GM19351 (cell line): ENCODE data around the gene G6PC2.

Source experiments
- ATAC-seq: cut with Tn5 transposase; IDR thresholded peaks from one replicate; pipeline ENCODE4 v1.9.1; 2021; ENCODE audit warnings: mild to moderate bottlenecking, moderate library complexity; ENCODE audit not compliant: unreplicated experiment

Gene G6PC2

GRCh38 chr2:168941297-168941696 lies 40.2 kb downstream of the G6PC2 start:
- ATAC-seq: no peak

GRCh38 chr2:168944065-168944464 lies 43.0 kb downstream of the G6PC2 start:
- no peak for ATAC-seq

DNA sequence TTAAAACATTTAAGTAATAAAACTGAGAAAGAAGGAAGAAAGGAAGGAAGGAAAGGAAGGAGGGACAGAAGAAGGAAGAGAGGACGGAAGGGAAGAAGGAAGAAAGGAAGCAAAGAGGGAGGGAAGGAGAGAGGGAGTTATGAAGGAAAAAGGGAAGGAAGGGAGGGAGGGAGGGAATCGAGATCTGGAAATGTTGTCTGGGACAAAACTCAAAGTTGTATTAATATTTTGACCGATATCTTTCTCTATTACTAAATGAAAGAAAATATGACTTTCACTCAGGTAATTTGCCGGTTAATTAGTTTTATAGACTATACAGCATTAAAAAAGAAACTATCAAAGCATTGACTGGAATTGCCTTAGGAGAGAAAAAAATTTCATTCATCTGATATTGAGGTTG lies 44.4 kb downstream of the G6PC2 start:
- ATAC-seq: no peak

GRCh38 chr2:168948621-168949212 lies 47.6 kb downstream of the G6PC2 start:
- ATAC-seq: no peak

DNA sequence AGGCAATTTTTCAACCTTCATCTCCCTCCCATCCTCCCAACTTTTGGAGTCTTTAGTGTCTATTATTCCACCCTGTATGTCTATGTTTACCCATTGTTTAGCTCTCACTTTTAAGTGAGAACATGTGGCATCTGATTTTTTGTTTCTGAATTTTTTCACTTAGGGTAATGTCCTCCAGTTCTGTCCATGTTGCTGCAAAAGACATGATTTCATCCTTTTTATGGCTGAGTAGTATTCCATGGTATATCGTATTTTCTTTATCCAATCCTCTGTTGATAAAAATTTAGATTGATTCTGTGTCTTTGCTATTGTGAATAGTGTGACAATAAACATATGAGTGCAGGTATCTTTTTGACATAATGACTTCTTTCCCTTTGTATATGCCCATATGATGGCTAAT lies 48.2 kb downstream of the G6PC2 start:
- ATAC-seq: no peak

DNA sequence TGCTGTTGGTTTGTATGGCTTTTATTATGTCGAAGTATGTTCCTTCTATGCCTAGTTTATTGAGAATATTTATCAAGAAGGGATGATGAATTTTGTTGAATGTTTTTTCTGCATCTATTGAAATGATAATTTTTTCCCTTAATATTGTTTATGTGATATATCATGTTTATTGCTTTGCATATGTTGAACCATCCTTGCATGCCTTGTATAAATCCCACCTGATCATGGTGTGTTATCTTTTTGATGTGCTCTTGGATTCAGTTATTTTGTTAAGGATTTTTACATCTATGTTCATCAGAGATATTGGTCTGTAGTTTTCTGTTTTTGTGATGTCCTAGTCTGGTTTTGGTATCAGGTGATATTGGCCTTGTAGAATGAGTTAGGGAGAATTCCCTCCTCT lies 50.8 kb downstream of the G6PC2 start:
- ATAC-seq: no peak

DNA sequence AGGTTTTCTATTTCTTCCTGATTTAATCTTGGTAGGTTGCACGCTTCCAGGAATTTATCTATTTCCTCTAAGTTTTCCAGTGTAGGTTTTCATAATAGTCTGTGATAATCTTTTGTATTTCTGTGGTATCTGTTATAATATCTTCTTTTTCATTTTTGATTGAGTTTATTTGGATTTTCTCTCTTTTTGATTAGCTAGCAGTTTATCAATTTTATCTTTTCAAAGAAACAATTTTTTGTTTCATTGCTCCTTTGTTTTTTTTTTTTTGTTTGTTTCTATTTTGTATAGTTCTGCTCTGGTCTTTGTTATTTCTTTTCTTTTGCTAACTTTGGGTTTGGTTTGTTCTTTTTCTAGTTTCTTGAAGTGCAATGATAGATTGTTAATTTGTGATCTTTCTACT lies 51.3 kb downstream of the G6PC2 start:
- ATAC-seq: no peak

- ATAC-seq: no peak
These were observed 53.2 kb downstream of the G6PC2 start for GRCh38 chr2:168954256-168954655.

GRCh38 chr2:168955321-168955720 lies 54.2 kb downstream of the G6PC2 start:
- ATAC-seq: no peak

DNA sequence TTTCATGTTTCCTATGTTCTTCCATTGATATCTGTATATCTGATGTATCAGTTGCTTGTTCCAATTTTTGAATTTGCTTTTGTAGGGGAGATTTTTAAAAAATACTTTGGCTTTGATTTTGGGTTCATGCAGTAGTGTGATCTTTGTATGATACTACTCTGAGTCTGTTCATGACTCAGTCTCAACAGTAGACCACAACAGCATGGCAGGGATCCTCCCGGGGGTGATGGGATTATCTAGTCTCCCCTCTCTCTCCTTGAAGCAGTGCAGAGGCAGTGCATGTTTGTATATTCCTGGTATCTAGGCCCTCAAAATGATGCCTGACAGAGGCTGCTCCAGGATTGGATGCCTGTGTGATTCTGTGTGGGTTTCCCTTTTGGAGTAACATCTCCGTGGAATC lies 55.3 kb downstream of the G6PC2 start:
- ATAC-seq: no peak
